NCI-H1092 (cell line): ENCODE data around the gene INSL3.
"Not testable (repeated sequence)": the region's sequence is repeated elsewhere in the genome, so short reads cannot be mapped to it uniquely, and the experiment has no call there.

Experiments
- DNase-seq: peaks from one replicate; lab custom pipeline; 2025; lab: John Stamatoyannopoulos, UW

The INSL3 gene

GRCh38 chr19:17784201-17785008 is 36.9 kb downstream of the INSL3 start:
- DNase-seq = peak; percentile 55

- DNase-seq = not testable (repeated sequence)
Measured at GRCh38 chr19:17783721-17784120, 37.6 kb downstream of the INSL3 start.

DNA sequence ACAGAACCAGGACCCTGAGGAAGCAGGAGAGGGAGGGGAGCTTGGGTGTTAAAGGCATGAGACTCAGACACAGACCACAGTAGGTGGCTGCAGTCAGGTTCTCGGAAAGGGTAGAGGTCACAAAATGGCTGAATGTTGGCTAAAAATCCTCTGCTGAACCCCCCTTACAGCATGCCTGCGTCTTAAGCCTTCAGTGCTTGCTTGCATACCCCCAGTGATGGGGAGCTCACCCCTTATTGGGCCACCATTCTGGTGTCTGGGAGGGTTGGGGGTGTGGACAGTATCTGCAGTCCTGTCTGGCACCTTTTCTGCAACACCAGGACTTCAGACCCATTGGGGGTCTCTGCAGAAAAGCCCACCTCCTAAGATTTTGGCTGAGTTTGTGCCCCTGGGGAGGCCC is 40.5 kb downstream of the INSL3 start:
- no peak for DNase-seq

DNA sequence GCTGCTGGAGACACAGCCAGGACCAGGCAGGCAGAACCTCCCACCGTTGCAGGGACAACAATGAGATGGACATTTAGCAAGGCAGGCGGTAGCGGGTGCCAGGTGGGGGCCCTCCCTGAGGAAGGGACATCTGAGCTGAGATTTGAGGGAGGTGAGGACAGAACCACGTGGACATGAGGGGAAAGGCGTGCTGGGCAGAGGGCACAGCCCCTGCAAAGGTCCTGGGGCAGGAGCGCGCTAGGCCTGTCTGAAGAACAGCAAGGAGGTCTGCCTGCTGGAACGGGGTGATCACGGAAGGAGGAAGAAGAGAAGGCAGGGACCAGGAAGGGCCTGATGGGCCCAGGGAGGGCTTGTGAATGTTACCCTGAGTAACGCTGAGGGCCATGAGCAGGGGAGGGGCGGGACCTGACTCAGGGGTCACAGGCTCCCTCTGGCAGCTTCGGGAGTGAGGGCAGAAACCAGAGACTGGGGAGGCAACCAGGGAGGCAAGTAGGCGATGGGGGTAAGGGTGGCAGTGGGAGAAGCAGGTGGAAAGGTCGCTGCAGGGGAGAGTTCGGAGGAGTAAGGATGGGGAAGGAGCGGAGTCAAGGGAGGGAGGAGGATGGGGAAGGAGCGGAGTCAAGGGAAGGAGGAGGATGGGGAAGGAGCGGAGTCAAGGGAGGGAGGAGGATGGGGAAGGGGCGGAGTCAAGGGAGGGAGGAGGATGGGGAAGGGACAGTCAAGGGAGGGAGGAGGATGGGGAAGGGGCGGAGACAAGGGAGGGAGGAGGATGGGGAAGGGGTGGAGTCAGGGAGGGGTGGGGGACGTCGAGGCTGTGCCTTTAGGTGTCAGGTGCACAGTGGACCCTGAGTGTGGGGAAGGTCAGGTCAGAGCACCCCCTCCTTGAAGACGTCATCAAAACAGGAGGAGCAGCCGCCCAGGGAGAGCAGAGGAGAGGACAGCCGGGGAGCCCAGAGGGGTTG is 42.1 kb downstream of the INSL3 start:
- no peak for DNase-seq

DNA sequence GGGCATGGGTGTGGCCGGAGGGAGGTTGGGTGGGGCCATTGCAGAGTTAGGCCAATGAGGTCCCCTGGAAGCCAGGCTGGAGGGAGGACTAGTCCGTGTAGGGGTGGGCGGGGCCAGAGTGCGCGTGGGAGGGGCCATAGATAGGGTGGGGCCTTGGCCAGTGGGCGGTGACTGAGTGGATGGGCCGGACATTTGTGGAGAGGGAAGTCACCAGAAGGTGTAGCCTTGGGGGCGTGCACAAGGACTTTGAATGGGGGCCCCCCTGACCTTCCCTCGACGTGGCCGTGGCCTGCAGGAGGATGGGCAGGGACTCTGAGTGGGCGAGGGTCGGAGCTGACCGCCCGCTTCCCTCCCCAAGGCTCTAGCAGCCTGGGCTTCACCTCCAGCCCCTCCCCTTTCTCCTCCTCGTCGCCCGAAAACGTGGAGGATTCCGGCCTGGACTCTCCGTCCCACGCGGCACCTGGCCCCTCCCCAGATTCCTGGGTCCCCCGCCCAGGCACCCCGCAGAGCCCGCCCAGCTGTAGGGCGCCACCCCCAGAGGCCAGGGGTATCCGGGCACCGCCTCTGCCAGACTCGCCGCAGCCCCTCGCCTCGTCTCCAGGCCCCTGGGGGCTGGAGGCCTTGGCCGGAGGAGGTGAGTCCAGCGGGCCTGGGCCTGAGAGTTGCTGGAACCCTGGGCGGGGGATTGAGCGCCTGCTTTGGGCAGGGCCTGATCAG is 42.9 kb downstream of the INSL3 start:
- no peak for DNase-seq

DNA sequence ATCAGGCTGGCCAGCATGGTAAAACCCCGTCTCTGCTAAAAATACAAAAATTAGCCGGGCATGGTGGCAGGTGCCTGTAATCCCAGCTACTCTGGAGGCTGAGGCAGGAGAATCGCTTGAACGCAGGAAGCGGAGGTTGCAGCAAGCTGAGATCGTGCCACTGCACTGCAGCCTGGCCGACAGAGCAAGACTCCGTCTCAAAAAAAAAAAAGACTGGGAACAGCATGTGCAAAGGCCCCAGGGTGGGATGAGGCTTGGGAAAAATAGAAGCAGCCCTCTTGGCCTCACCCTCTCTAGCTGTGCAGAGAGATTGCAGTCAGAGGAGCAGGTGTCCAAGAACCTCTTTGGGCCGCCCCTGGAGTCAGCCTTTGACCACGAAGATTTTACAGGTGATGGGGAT is 43.5 kb downstream of the INSL3 start:
- DNase-seq = not testable (repeated sequence)

DNA sequence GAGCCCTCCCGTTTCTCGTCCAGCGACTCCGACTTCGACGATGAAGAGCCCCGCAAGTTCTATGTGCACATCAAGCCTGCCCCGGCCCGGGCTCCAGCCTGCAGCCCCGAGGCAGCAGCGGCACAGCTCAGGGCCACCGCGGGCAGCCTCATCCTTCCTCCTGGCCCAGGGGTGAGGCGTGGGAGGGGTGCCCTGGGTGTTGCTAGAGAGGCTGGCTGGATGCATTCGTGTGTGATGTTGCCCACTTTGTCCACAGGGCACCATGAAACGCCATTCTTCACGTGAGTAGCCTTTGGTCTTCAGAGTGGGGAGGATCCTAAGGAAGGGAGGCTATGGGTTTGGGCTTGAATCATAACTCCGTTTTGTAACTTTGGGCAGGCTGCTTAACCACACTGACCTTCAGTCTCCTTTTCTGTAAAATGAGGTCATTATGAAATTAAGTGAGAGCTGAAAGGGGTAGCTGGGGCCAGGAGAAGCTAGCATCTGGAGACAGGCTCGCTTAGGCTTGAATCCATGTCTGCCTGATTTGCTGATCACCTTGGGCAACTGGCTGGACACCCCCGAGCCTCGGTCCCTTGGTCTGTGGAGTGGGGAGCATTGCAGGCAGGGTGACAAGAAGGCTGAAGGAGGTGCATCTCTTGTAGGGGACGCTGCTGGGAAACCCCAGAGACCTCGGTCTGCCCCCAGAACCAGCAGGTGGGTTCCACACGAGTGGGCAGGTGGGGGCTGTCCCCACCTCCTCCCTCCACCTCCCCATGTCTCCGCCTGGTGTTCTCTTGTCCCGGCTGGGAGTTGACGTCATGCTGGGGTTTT is 45.1 kb downstream of the INSL3 start:
- DNase-seq = no peak

DNA sequence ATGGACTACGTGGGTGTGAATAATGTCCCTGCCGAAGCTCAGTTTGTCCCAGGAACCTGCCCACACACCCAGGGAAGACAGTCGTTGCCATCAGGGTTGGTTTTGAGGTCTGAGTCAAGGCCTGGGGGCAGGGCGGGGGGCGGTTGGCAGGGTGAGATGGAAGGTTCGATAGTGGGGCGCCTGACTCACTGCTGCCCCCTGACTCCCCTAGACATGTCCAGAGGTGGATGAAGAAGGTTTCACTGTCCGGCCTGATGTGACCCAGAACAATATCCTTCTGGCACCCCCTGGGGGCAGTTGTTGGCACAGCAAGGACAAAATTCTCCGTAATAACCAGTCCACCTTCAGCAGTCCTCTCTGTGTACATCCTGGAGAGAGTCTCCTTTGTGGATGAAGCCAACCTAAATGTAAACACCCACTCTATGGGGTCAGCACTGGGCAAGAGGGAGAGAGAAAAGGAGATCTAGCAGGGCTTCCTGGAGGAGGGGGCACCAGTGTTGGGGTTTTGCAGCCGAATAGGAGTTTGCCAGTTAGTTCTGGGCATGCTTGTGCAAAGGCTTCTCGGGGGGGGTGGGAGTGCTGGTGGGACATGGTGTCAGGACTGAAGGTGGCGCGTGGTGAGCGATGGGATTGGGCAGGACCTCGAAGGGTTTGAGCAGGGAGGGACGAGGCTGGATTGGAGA is 45.9 kb downstream of the INSL3 start:
- DNase-seq = no peak

DNA sequence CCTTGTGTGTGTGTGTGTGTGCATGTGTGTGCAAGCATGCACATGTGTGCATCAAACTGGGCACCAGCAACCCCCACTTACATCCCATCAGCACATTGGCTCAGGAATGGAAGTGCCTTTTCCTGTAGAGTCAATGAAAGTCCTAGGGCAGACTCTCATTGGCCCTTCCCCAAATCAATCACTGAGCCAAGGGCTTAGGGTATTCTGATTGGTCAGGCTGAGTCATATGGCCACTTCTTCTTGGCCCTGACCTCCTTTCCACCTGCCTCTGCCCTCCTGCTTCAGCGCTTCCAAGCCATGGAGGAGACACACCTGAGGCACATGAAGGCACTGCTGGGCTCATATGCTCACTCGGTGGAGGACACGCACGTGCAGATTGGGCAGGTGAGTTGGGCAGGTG is 49.1 kb downstream of the INSL3 start:
- no peak for DNase-seq

- DNase-seq = no peak
Measured at GRCh38 chr19:17770613-17771012, 50.7 kb downstream of the INSL3 start.

DNA sequence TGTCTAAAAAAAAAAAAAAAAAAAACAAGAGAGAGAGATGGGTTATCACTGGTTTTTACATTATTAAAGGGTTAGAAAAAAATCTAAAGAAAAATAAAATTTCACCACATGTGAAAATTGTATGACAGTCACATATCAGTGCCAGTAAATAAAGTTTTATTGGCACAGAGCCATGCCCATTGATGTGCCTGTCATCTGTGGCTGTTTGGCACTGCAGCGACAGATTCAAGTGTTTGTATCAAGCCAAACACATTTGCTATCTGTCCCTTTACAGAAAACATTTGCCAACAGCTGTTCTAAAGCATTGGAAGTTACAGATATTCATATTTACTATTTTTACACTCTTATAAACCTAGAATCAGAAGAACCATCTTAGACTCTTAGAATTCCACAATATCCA is 53.8 kb downstream of the INSL3 start:
- no peak for DNase-seq

DNA sequence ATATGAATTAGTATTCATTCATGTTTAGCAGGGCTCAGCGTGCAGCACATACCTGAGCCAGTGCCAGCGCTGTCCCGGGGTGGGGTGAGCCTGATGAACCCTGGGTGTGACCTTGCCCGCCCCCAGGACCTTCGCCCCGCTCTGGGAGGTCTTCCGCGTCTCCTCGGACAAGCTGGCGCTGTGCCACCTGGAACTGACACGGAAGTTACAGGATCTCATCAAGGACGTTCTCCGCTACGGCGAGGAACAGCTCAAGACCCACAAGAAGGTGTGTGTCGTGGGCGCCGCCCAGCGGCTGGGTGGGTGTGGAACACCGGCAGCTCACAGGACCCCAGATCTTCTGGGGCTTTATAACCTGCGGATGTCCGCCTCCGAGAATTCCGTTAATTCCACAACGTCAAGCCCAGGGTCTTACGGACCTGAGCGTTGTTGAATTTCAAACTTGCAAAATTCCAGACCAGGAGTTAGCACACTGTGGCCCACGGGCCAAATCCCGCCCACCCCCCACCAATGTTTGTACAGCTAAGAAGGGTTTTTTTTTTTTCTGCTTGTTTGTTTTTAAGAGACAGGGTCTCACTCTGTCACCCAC is 54.7 kb downstream of the INSL3 start:
- peak; percentile 44 for DNase-seq
